A673 (cell line): Measurements from ENCODE around the gene ANKLE2.

ENCODE experiments used
- EZH2 ChIP-seq: fragments of 200-600 bp; sonication (generic); IDR thresholded peaks from 2 replicates; pipeline ENCODE4 v1.6.1; 2017; ENCODE audit warnings: borderline replicate concordance, low read depth, mild to moderate bottlenecking, mixed read lengths, antibody characterized with exemption, low read length; ENCODE audit not compliant: poor library complexity, severe bottlenecking
- TF ChIP-seq, protein P1 (sequence below): fragments of 300-800, 200-600 bp; sonication (generic); conservative IDR thresholded peaks from 2 replicates; pipeline ENCODE4 v1.5.1; 2017; ENCODE audit warnings: low read depth, mild to moderate bottlenecking, antibody characterized with exemption, low read length, moderate library complexity, mixed read lengths

DNA sequence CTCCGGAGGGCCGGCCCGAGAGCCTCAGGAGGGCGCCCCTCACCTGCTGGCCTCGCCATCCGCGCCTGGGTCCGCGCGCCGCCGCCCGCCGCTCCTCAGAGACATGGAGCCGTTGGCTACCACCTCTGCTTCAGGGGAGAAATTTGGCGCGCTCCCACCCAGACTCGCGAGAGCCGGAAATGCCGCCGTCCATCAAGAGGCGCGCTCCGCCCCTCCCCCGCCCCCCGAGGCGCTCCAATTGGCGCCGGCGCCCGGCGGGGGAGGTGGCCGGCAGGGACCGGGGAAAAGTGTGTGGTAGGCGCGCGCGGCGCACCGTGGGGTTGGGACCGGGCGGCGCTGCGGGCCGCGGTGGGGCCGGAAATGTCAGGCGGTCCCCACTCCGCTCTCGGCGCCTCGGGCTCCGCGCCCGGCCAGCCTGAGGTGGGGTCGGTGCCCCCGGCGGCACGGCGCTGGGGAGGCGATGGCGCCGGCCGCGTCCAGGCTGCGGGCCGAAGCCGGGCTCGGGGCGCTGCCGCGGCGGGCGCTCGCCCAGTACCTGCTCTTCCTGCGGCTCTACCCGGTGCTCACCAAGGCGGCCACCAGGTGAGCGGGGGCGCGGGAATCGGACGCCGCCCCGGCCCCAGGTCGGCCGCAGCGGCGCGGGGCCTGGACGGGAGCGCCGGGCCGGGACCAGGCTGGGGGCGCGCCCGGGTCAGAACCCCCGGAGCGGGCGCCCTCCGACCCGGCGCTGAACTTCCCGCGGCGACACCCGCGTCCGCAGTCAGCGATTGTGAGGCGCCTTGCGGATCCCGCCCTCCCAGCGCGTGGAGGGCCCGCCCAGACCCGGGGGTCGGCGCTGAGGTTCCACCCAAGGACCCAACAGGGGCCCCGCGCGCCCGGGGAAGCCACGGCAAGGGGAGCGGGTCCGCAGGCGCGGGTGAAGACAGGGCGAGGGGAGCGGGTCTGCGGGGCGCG lies 74.1 kb downstream of the ANKLE2 start, which contains the start of the genes POLE and PXMP2:
- TF ChIP-seq, protein P1, sequence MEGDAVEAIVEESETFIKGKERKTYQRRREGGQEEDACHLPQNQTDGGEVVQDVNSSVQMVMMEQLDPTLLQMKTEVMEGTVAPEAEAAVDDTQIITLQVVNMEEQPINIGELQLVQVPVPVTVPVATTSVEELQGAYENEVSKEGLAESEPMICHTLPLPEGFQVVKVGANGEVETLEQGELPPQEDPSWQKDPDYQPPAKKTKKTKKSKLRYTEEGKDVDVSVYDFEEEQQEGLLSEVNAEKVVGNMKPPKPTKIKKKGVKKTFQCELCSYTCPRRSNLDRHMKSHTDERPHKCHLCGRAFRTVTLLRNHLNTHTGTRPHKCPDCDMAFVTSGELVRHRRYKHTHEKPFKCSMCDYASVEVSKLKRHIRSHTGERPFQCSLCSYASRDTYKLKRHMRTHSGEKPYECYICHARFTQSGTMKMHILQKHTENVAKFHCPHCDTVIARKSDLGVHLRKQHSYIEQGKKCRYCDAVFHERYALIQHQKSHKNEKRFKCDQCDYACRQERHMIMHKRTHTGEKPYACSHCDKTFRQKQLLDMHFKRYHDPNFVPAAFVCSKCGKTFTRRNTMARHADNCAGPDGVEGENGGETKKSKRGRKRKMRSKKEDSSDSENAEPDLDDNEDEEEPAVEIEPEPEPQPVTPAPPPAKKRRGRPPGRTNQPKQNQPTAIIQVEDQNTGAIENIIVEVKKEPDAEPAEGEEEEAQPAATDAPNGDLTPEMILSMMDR: no peak
- no peak for TF ChIP-seq EZH2
